Urothelium cell line (cell line): ENCODE results near the gene TFAP2B.

Source experiments
- DNase-seq: peaks from one replicate; pipeline ENCODE4 v3.0.0; 2011; ENCODE audit warnings: low spot score, mixed read lengths
- FAIRE-seq: peaks from 2 replicates; lab custom pipeline; 2011; peaks lifted over from hg19 to GRCh38; lab: Jason Lieb, UNC

TFAP2B gene

GRCh38 chr6:50846852-50847155 lies 28.1 kb downstream of the TFAP2B start:
- FAIRE-seq (no peak), DNase-seq (no peak)

GRCh38 chr6:50847890-50848594 lies 29.4 kb downstream of the TFAP2B start:
- FAIRE-seq (no peak), DNase-seq (no peak)

GRCh38 chr6:50848989-50849795 lies 30.5 kb downstream of the TFAP2B start:
- no peak for DNase-seq
- FAIRE-seq, result no peak

GRCh38 chr6:50849796-50850180 lies 31.1 kb downstream of the TFAP2B start:
- DNase-seq (peak; percentile 66), FAIRE-seq (no peak)

GRCh38 chr6:50850223-50851048 lies 31.8 kb downstream of the TFAP2B start:
- FAIRE-seq (peak; percentile 97), DNase-seq (peak; percentile 96)

- no peak for FAIRE-seq
- DNase-seq, result no peak
Measured at GRCh38 chr6:50851049-50851845, 32.6 kb downstream of the TFAP2B start.

- no peak for DNase-seq
- FAIRE-seq, result no peak
Measured at GRCh38 chr6:50853939-50854338, 35.3 kb downstream of the TFAP2B start.

GRCh38 chr6:50861692-50862091 lies 43.0 kb downstream of the TFAP2B start:
- no peak for FAIRE-seq
- no peak for DNase-seq

GRCh38 chr6:50862176-50862575 lies 43.5 kb downstream of the TFAP2B start:
- no peak for FAIRE-seq
- DNase-seq, result no peak

GRCh38 chr6:50864601-50865000 lies 45.9 kb downstream of the TFAP2B start:
- FAIRE-seq, result no peak
- no peak for DNase-seq

- no peak for DNase-seq
- no peak for FAIRE-seq
Measured at GRCh38 chr6:50868466-50868865, 49.8 kb downstream of the TFAP2B start.

GRCh38 chr6:50873167-50873566 lies 54.5 kb downstream of the TFAP2B start:
- no peak for FAIRE-seq
- DNase-seq, result no peak

- no peak for DNase-seq
- no peak for FAIRE-seq
Measured at GRCh38 chr6:50884364-50884763, 65.7 kb downstream of the TFAP2B start.

GRCh38 chr6:50887112-50887511 lies 68.4 kb downstream of the TFAP2B start:
- FAIRE-seq (no peak), DNase-seq (no peak)

GRCh38 chr6:50889497-50889896 lies 70.8 kb downstream of the TFAP2B start:
- DNase-seq (no peak), FAIRE-seq (no peak)

GRCh38 chr6:50889935-50890334 lies 71.3 kb downstream of the TFAP2B start:
- FAIRE-seq, result no peak
- no peak for DNase-seq

GRCh38 chr6:50890579-50890978 lies 71.9 kb downstream of the TFAP2B start:
- DNase-seq (no peak), FAIRE-seq (no peak)

GRCh38 chr6:50891290-50891689 lies 72.6 kb downstream of the TFAP2B start:
- no peak for FAIRE-seq
- no peak for DNase-seq
